GM23338 (cell line): ENCODE measurements around the gene MPHOSPH9. TPM values are rescaled to one million over a fixed set of nuclear protein-coding genes. Genes with fewer than 3 reads are reported as not detected.

ENCODE experiments used
- ATAC-seq: fragments of 200-7000 bp; cut with Tn5 transposase; 3 replicates; pipeline ENCODE4 v1.9.1; 2020
- DNase-seq: peaks from one replicate; pipeline ENCODE4 v3.0.0-alpha.2; 2015; ENCODE audit warnings: low spot score
- H2AFZ ChIP-seq: fragments of 200-600 bp; sonication (generic); 2 replicates; pipeline ENCODE4 v1.8.0; 2016; ENCODE audit warnings: antibody characterized with exemption, mild to moderate bottlenecking, moderate library complexity
- H3F3A ChIP-seq: fragments of 200-600 bp; sonication (generic); replicated peaks from 2 replicates; pipeline ENCODE4 v1.8.0; 2017; ENCODE audit warnings: antibody characterized with exemption, mixed run types, low read depth
- H3K27ac ChIP-seq: fragments of 200-600 bp; sonication (generic); 2 replicates; pipeline ENCODE4 v1.6.1; 2016; ENCODE audit warnings: low read depth
- H3K27me3 ChIP-seq: fragments of 200-600 bp; sonication (generic); 2 replicates; pipeline ENCODE4 v1.8.0; 2016; ENCODE audit warnings: mild to moderate bottlenecking, mixed run types, moderate library complexity; ENCODE audit not compliant: insufficient read depth
- H3K36me3 ChIP-seq: fragments of 200-600 bp; sonication (generic); 2 replicates; pipeline ENCODE4 v1.8.0; 2016; ENCODE audit warnings: mild to moderate bottlenecking; ENCODE audit not compliant: insufficient read depth
- H3K4me1 ChIP-seq: fragments of 200-600 bp; sonication (generic); 2 replicates; pipeline ENCODE4 v1.8.0; 2016; ENCODE audit warnings: mild to moderate bottlenecking, moderate library complexity; ENCODE audit not compliant: insufficient read depth
- H3K4me2 ChIP-seq: fragments of 200-600 bp; sonication (generic); 2 replicates; pipeline ENCODE4 v1.7.1; 2017; ENCODE audit warnings: mixed run types
- H3K4me3 ChIP-seq: fragments of 200-600 bp; sonication (generic); 2 replicates; pipeline ENCODE4 v1.6.1; 2016; ENCODE audit warnings: mixed run types
- H3K79me2 ChIP-seq: fragments of 200-600 bp; sonication (generic); replicated peaks from 2 replicates; pipeline ENCODE4 v1.8.0; 2017; ENCODE audit warnings: mild to moderate bottlenecking; ENCODE audit not compliant: insufficient read depth
- H3K9me2 ChIP-seq: fragments of 200-600 bp; sonication (generic); 2 replicates; pipeline ENCODE4 v1.8.0; 2017; ENCODE audit not compliant: insufficient read depth
- H4K20me1 ChIP-seq: fragments of 200-600 bp; sonication (generic); replicated peaks from 2 replicates; pipeline ENCODE4 v1.8.0; 2017; ENCODE audit warnings: mild to moderate bottlenecking; ENCODE audit not compliant: insufficient read depth
- H3K27ac Mint-ChIP-seq: 2 replicates; pipeline ENCODE4 v1.8.0; 2020; ENCODE audit warnings: inconsistent platforms, mild to moderate bottlenecking, moderate library complexity, mixed read lengths
- H3K27me3 Mint-ChIP-seq: 3 replicates; pipeline ENCODE4 v1.8.0; 2022; ENCODE audit warnings: low read depth, mild to moderate bottlenecking, moderate library complexity, mixed read lengths, inconsistent platforms; ENCODE audit not compliant: insufficient read depth, poor library complexity
- H3K36me3 Mint-ChIP-seq: 3 replicates; pipeline ENCODE4 v1.8.0; 2021; ENCODE audit warnings: low read depth, mild to moderate bottlenecking, inconsistent platforms, moderate library complexity, mixed read lengths
- H3K4me1 Mint-ChIP-seq: 3 replicates; pipeline ENCODE4 v1.8.0; 2020; ENCODE audit warnings: mild to moderate bottlenecking, inconsistent platforms, mixed read lengths
- H3K4me3 Mint-ChIP-seq: 3 replicates; pipeline ENCODE4 v1.8.0; 2021; ENCODE audit warnings: moderate library complexity, mild to moderate bottlenecking, inconsistent platforms, mixed read lengths
- H3K9me3 Mint-ChIP-seq: 3 replicates; pipeline ENCODE4 v1.8.0; 2020; ENCODE audit warnings: moderate library complexity, mild to moderate bottlenecking, inconsistent platforms, mixed read lengths
- JUNB ChIP-seq: IDR thresholded peaks from one replicate; pipeline ENCODE4 v1.6.1; 2016; ENCODE audit warnings: antibody characterized with exemption; ENCODE audit not compliant: unreplicated experiment
- NANOG ChIP-seq: IDR thresholded peaks from 2 replicates; pipeline ENCODE4 v1.6.1; 2016; ENCODE audit warnings: antibody characterized with exemption, borderline replicate concordance
- POLR2AphosphoS5 ChIP-seq: IDR thresholded peaks from 2 replicates; pipeline ENCODE4 v1.6.1; 2016; ENCODE audit warnings: antibody characterized with exemption, low read depth
- STAT1 ChIP-seq: IDR thresholded peaks from one replicate; pipeline ENCODE4 v1.6.1; 2016; ENCODE audit warnings: antibody characterized with exemption; ENCODE audit not compliant: unreplicated experiment
- ZNF331 ChIP-seq: fragments of 250-450 bp; sonication (Bioruptor Pico); IDR thresholded peaks from 2 replicates; pipeline ENCODE4 v1.5.0; 2020; ENCODE audit warnings: low read depth, mild to moderate bottlenecking, moderate library complexity
- polyA plus RNA-seq: library from polyadenylated mRNA; unstranded; fragments of >200 nt; fragmentation: Nextera tagmentation; extraction: Ambion mirVana; gene quantifications from 2 replicates; pipeline ENCODE4 v1.2.1, GENCODE V29; 2016
- total RNA-seq: library from RNA; depleted of rRNA; stranded (reverse); fragments of >200 nt; shearing (Covaris generic); gene quantifications from 2 replicates; pipeline ENCODE4 v1.2.3, GENCODE V29; 2014
- TF ChIP-seq, protein P1 (sequence below): IDR thresholded peaks from 2 replicates; pipeline ENCODE4 v1.6.1; 2016; ENCODE audit warnings: antibody characterized with exemption
- TF ChIP-seq, protein P2 (sequence below), 2 experiments: fragments of 200-600 bp in 1 of 2; sonication (generic) in 1 of 2; conservative IDR thresholded peaks; 2 replicates each; pipeline versions ENCODE4 v1.5.1 to v1.6.1; 2016 to 2017; ENCODE audit warnings: antibody characterized with exemption in 2 of 2, low read depth in 2 of 2, mild to moderate bottlenecking in 2 of 2, moderate library complexity in 1 of 2
- TF ChIP-seq, protein P3 (sequence below): IDR thresholded peaks from one replicate; pipeline ENCODE4 v1.6.1; 2018; ENCODE audit warnings: antibody characterized with exemption; ENCODE audit not compliant: unreplicated experiment

Gene MPHOSPH9
- total and polyA plus RNA-seq, 2 experiments from 2014 or later, result 30.5 to 77.9 TPM

DNA sequence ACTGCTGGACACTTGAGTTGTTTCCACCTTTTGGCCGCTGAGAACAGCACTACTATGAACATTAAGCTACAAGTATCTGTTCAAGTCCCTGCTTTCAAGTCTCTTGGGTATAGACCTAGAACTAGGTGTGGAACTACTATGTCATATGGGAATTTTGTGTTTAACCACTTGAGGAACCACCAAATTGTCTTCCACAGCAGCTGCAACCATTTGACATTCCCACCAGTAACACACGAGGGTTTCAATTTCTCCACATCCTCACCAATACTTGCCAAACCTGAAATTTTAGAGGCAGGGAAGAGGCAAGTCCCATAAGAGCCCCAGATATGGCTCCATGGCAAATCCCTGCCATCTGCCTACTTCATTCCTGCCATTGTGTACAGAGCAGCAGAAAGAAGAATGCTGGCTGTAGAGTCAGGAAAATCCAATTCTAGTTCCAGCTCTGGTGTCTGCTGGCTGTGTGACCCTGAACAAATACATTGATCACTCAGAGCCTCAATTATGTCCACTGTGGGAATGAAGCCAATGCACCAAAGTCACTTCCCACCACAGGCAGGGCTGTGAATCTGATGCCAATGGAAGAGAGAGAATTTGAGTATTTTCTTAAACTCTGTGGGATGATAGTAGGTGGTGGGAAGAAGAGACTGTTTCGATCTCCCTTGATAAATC lies 99.9 kb downstream of the MPHOSPH9 start:
- Histone ChIP-seq H2AFZ (no peak overlapping the region), H3K4me3 (no peak overlapping the region), H3K27ac (no peak overlapping the region), H4K20me1 (no peaks in the 10 kb centered on the region), H3K4me2 (no peak overlapping the region), H3K4me1 (no peaks in the 10 kb centered on the region), H3K79me2 (no peaks in the 10 kb centered on the region), H3K36me3 (no peaks in the 10 kb centered on the region), H3K27me3 (no peaks in the 10 kb centered on the region), H3F3A (no peaks in the 10 kb centered on the region), H3K9me2 (no peaks in the 10 kb centered on the region)
- DNase-seq (no peak), ATAC-seq (no peak)
- peaks cover 3% of the 10 kb centered on the region for H3K27me3 Mint-ChIP-seq
- H3K4me3 Mint-ChIP-seq, result no peak overlapping the region
- no peak overlapping the region for H3K27ac Mint-ChIP-seq
- no peaks in the 10 kb centered on the region for H3K4me1 Mint-ChIP-seq
- peaks cover 3% of the 10 kb centered on the region; the same call in 1 of the 3 replicates for H3K9me3 Mint-ChIP-seq
- TF ChIP-seq ZNF331, result no peak
- no peaks in the 10 kb centered on the region for H3K36me3 Mint-ChIP-seq

DNA sequence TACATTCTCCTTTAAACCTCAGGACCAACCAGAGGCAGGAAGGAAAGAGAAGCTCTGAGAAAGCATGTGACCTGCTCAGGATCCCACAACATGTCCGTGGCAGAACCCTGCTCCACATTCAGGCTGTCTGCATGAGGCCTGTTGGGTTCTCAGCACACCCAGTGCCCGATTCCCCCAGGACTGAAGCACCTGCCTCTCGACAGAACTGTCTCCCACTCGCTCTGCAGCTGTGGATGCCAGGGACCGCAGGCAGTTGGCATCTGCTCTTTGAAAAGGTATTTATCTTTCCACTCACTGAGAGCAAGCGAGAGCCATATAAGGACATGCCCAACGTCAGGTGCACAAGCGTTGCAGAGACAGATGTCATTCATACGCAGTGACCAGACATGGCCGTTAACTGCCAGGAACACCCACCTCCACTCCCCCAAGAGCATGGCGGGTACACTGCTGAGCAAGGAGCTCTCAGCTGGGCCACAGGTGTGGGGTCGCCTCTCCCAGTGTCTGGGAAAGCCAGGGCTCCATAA lies 101.0 kb downstream of the MPHOSPH9 start:
- ATAC-seq (no peak), DNase-seq (no peak)
- Histone ChIP-seq H3K9me2 (no peaks in the 10 kb centered on the region), H3K79me2 (no peaks in the 10 kb centered on the region), H4K20me1 (no peaks in the 10 kb centered on the region), H3K27me3 (no peaks in the 10 kb centered on the region), H2AFZ (no peak overlapping the region), H3F3A (no peaks in the 10 kb centered on the region), H3K36me3 (no peaks in the 10 kb centered on the region), H3K4me2 (no peak overlapping the region), H3K27ac (no peak overlapping the region), H3K4me3 (no peak overlapping the region), H3K4me1 (no peaks in the 10 kb centered on the region)
- no peaks in the 10 kb centered on the region for H3K4me1 Mint-ChIP-seq
- H3K27me3 Mint-ChIP-seq, result peaks cover 3% of the 10 kb centered on the region
- H3K4me3 Mint-ChIP-seq, result no peak overlapping the region
- no peaks in the 10 kb centered on the region for H3K36me3 Mint-ChIP-seq
- TF ChIP-seq, protein P1, sequence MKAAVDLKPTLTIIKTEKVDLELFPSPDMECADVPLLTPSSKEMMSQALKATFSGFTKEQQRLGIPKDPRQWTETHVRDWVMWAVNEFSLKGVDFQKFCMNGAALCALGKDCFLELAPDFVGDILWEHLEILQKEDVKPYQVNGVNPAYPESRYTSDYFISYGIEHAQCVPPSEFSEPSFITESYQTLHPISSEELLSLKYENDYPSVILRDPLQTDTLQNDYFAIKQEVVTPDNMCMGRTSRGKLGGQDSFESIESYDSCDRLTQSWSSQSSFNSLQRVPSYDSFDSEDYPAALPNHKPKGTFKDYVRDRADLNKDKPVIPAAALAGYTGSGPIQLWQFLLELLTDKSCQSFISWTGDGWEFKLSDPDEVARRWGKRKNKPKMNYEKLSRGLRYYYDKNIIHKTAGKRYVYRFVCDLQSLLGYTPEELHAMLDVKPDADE, result no peak
- peaks cover 3% of the 10 kb centered on the region; the same call in 1 of the 3 replicates for H3K9me3 Mint-ChIP-seq
- H3K27ac Mint-ChIP-seq, result no peak overlapping the region

DNA sequence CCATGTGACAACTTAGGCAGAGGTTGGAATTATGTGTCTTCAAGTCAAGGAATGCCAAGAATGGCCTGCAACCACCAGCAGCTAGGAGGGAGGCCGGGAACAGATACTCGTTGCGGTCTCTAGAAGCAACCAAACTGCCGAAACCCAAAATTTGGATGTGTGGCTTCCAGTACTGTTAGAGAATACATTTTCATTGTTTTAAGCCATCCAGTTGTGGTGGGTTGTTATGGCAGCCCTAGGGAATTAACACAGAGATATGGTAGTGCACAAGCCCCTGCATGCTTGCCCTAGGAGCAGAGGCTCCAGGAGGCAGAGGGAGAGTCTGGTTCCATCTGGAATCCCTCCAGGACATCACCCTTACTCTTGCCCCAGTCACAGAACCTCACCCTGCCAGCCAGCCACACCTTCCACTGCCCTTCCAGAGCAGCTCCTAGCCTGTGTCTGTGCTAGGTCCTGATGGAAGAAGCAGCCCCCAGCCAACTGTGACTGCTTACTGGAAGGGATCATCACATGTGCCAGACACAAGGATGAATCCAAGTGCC lies 101.6 kb downstream of the MPHOSPH9 start:
- H3K27me3 ChIP-seq, result no peaks in the 10 kb centered on the region
- Mint-ChIP-seq H3K9me3 (peaks cover 3% of the 10 kb centered on the region; the same call in 1 of the 3 replicates), H3K4me3 (no peak overlapping the region), H3K4me1 (peaks cover 4% of the 10 kb centered on the region; the same call in 2 of the 3 replicates), H3K27ac (0 out of 2 replicates have a peak overlapping the region, but pooled peaks have one; percentile 48), H3K27me3 (peaks cover 6% of the 10 kb centered on the region), H3K36me3 (no peaks in the 10 kb centered on the region)
- no peaks in the 10 kb centered on the region for H3K36me3 ChIP-seq
- H3F3A ChIP-seq, result no peaks in the 10 kb centered on the region
- no peak overlapping the region for H3K27ac ChIP-seq
- H3K4me3 ChIP-seq, result no peak overlapping the region
- no peak for ATAC-seq
- H3K79me2 ChIP-seq, result no peaks in the 10 kb centered on the region
- H3K4me1 ChIP-seq, result no peaks in the 10 kb centered on the region
- no peak overlapping the region for H2AFZ ChIP-seq
- no peaks in the 10 kb centered on the region for H4K20me1 ChIP-seq
- DNase-seq, result no peak
- peaks cover 4% of the 10 kb centered on the region; the same call in 1 of the 2 replicates for H3K9me2 ChIP-seq
- H3K4me2 ChIP-seq, result no peak overlapping the region
- no peak for TF ChIP-seq STAT1
- TF ChIP-seq, protein P2, sequence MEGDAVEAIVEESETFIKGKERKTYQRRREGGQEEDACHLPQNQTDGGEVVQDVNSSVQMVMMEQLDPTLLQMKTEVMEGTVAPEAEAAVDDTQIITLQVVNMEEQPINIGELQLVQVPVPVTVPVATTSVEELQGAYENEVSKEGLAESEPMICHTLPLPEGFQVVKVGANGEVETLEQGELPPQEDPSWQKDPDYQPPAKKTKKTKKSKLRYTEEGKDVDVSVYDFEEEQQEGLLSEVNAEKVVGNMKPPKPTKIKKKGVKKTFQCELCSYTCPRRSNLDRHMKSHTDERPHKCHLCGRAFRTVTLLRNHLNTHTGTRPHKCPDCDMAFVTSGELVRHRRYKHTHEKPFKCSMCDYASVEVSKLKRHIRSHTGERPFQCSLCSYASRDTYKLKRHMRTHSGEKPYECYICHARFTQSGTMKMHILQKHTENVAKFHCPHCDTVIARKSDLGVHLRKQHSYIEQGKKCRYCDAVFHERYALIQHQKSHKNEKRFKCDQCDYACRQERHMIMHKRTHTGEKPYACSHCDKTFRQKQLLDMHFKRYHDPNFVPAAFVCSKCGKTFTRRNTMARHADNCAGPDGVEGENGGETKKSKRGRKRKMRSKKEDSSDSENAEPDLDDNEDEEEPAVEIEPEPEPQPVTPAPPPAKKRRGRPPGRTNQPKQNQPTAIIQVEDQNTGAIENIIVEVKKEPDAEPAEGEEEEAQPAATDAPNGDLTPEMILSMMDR (conservative IDR thresholded peaks at IDR 0.05; ENCODE audit: low read depth in 2 of 2), result no peak
- TF ChIP-seq NANOG, result no peak
- no peak for TF ChIP-seq JUNB
- no peak for TF ChIP-seq POLR2AphosphoS5
- TF ChIP-seq, protein P3, sequence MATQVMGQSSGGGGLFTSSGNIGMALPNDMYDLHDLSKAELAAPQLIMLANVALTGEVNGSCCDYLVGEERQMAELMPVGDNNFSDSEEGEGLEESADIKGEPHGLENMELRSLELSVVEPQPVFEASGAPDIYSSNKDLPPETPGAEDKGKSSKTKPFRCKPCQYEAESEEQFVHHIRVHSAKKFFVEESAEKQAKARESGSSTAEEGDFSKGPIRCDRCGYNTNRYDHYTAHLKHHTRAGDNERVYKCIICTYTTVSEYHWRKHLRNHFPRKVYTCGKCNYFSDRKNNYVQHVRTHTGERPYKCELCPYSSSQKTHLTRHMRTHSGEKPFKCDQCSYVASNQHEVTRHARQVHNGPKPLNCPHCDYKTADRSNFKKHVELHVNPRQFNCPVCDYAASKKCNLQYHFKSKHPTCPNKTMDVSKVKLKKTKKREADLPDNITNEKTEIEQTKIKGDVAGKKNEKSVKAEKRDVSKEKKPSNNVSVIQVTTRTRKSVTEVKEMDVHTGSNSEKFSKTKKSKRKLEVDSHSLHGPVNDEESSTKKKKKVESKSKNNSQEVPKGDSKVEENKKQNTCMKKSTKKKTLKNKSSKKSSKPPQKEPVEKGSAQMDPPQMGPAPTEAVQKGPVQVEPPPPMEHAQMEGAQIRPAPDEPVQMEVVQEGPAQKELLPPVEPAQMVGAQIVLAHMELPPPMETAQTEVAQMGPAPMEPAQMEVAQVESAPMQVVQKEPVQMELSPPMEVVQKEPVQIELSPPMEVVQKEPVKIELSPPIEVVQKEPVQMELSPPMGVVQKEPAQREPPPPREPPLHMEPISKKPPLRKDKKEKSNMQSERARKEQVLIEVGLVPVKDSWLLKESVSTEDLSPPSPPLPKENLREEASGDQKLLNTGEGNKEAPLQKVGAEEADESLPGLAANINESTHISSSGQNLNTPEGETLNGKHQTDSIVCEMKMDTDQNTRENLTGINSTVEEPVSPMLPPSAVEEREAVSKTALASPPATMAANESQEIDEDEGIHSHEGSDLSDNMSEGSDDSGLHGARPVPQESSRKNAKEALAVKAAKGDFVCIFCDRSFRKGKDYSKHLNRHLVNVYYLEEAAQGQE, result no peak
